Rectal smooth muscle tissue (tissue), 1 donor: ENCODE results near the gene RAB8B.

ENCODE experiments used
- H3K27ac ChIP-seq: one replicate; pipeline ENCODE4 v1.7.0; 2013; ENCODE audit warnings: low read depth, low read length, inconsistent platforms
- H3K27me3 ChIP-seq: one replicate; pipeline ENCODE4 v1.7.0; 2013; ENCODE audit warnings: low read length; ENCODE audit not compliant: control insufficient read depth, insufficient read depth
- H3K36me3 ChIP-seq: one replicate; pipeline ENCODE4 v1.7.0; 2013; ENCODE audit warnings: low read length; ENCODE audit not compliant: control insufficient read depth, insufficient read depth
- H3K4me1 ChIP-seq: one replicate; pipeline ENCODE4 v1.7.0; 2013; ENCODE audit warnings: low read length; ENCODE audit not compliant: control insufficient read depth, insufficient read depth
- H3K4me3 ChIP-seq: one replicate; pipeline ENCODE4 v1.7.0; 2013; ENCODE audit warnings: low read length
- H3K9ac ChIP-seq: one replicate; pipeline ENCODE4 v1.7.0; 2013; ENCODE audit warnings: low read length

RAB8B gene

GRCh38 chr15:63274427-63274826 lies 85.0 kb downstream of the RAB8B start:
- H3K36me3 ChIP-seq, result no peaks in the 10 kb centered on the region
- H3K9ac ChIP-seq, result no peak overlapping the region
- H3K27ac ChIP-seq, result no peak overlapping the region
- H3K27me3 ChIP-seq, result no peaks in the 10 kb centered on the region
- no peak overlapping the region for H3K4me3 ChIP-seq
- peaks cover 5% of the 10 kb centered on the region for H3K4me1 ChIP-seq

DNA sequence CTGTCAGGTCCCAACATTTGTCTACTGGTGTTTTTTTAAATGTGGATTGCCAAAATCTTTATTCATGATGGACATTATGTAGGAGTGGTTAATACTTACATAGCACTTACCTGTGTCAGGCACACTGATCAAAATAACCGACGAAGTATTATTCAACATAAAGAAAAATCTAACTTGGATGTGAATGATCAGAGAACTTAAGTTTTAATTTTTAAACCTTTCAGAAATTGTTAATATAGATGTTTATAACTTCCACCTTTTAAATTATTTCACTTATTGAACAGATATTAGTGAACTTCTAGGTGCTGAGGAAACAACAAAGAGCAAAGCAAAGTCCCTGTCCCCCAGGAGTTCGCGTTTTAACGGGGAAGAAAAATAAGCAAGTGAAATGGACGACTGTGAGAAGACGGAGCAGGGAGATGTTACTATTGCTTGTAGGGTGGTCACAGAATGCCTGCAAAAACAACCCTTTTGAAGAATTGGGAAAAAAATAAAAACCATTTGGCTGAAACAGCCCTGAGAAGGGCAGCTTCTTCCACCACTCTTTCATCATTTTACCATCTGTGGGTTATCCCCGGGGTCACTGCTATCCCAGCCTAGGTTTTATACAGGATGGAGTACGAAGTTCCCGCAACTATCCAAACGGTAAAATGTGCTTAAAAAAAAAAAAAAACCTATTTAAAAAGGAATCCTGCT lies 87.1 kb downstream of the RAB8B start:
- Histone ChIP-seq H3K4me1 (peaks cover 5% of the 10 kb centered on the region), H3K4me3 (peak overlapping the region; percentile 51), H3K27me3 (no peaks in the 10 kb centered on the region), H3K27ac (peak overlapping the region; percentile 72), H3K36me3 (no peaks in the 10 kb centered on the region), H3K9ac (peak overlapping the region; percentile 6)

GRCh38 chr15:63277038-63277892 lies 87.9 kb downstream of the RAB8B start, which contains the start of gene APH1B:
Gene APH1B, plus strand, starts transcription at chr15:63277605. Its CDS starts 19 bp downstream, at chr15:63277624.
- no peaks in the 10 kb centered on the region for H3K27me3 ChIP-seq
- peak within 1 kb of the TSS; percentile 75 for H3K4me3 ChIP-seq
- peak within 1 kb of the TSS; percentile 81 for H3K27ac ChIP-seq
- H3K36me3 ChIP-seq, result no peaks in the 10 kb centered on the region
- H3K9ac ChIP-seq, result peak within 1 kb of the TSS; percentile 73
- H3K4me1 ChIP-seq, result peaks cover 5% of the 10 kb centered on the region

DNA sequence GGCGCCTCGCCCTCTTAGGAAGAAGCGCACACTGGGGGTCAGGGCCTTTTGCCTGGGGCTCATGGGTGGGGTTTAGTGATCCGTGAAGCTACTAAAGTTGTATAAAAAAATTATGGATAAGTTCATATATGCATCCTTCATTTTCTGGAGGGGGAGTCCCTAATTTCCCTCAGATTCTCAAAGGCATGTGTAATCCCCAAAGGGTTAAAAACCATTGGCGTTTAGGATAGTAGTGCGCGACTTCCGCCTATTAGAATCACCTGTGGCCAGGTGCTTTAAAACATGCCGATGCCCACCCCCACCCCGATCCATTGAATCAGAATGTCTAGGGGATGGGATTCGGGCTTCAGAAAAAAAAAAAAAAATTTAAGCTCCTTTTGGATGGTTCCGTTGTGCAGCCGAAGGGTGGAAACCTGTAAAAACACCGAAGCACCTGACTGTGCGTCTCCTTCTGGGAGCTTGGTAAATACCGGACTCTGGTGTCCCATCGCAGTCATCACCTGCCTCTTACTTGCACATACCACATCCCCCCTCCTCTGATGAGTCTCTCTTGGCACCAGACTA lies 88.6 kb downstream of the RAB8B start:
- no peaks in the 10 kb centered on the region for H3K27me3 ChIP-seq
- H3K4me3 ChIP-seq, result peak overlapping the region; percentile 75
- H3K27ac ChIP-seq, result peak overlapping the region; percentile 81
- H3K4me1 ChIP-seq, result peaks cover 5% of the 10 kb centered on the region
- peak overlapping the region; percentile 73 for H3K9ac ChIP-seq
- H3K36me3 ChIP-seq, result no peaks in the 10 kb centered on the region

DNA sequence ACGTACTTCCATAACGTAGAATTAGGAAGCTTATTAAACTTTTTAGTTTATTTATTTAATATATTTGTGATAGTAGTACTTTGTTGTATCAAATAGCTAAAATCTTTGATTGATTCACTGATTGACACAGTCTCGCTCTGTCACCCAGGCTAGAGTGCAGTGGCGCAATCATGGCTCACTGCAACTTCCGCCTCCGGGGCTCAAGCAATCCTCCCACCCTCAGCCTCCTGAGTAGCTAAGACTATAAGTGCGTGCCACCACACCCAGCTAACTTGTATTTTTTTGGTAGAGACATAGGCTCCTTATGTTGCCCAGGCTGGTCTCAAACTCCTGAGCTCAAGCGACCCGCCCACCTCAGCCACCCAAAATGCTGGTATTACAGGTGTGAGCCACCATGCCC lies 93.7 kb downstream of the RAB8B start:
- Histone ChIP-seq H3K9ac (no peak overlapping the region), H3K4me1 (peaks cover 2% of the 10 kb centered on the region), H3K27me3 (no peaks in the 10 kb centered on the region), H3K27ac (no peak overlapping the region), H3K4me3 (no peak overlapping the region), H3K36me3 (no peaks in the 10 kb centered on the region)

- no peaks in the 10 kb centered on the region for H3K27me3 ChIP-seq
- H3K27ac ChIP-seq, result no peak overlapping the region
- H3K4me1 ChIP-seq, result no peaks in the 10 kb centered on the region
- H3K36me3 ChIP-seq, result no peaks in the 10 kb centered on the region
- H3K4me3 ChIP-seq, result no peak overlapping the region
- H3K9ac ChIP-seq, result no peak overlapping the region
These were observed 94.9 kb downstream of the RAB8B start for GRCh38 chr15:63284335-63284734.

DNA sequence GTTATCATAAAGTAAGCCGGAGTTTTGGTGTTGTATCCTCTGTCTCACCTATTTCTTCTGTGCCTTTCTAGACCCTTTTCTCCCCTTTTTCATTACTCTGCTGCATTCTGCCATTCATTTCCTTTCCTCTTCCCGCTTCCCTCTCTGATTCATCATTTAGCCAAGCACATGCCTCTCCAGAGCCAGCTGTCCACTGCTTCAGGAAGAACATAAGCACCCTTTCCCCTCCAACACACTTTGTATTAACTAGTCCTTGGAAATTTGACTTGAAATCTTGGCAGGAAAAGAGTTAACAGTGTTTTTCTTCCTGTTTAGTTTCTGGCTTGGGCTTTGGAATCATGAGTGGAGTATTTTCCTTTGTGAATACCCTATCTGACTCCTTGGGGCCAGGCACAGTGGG lies 97.7 kb downstream of the RAB8B start:
- H3K4me3 ChIP-seq, result no peak overlapping the region
- no peaks in the 10 kb centered on the region for H3K27me3 ChIP-seq
- no peaks in the 10 kb centered on the region for H3K36me3 ChIP-seq
- no peak overlapping the region for H3K27ac ChIP-seq
- H3K4me1 ChIP-seq, result no peaks in the 10 kb centered on the region
- H3K9ac ChIP-seq, result no peak overlapping the region

GRCh38 chr15:63288342-63288741 lies 98.9 kb downstream of the RAB8B start:
- H3K27me3 ChIP-seq, result no peaks in the 10 kb centered on the region
- H3K27ac ChIP-seq, result no peak overlapping the region
- no peaks in the 10 kb centered on the region for H3K36me3 ChIP-seq
- H3K4me1 ChIP-seq, result no peaks in the 10 kb centered on the region
- no peak overlapping the region for H3K9ac ChIP-seq
- H3K4me3 ChIP-seq, result no peak overlapping the region

GRCh38 chr15:63288778-63289378 lies 99.5 kb downstream of the RAB8B start:
- Histone ChIP-seq H3K9ac (no peak overlapping the region), H3K27me3 (no peaks in the 10 kb centered on the region), H3K27ac (no peak overlapping the region), H3K4me1 (no peaks in the 10 kb centered on the region), H3K36me3 (no peaks in the 10 kb centered on the region), H3K4me3 (no peak overlapping the region)

- peaks cover 3% of the 10 kb centered on the region for H3K36me3 ChIP-seq
- no peak overlapping the region for H3K27ac ChIP-seq
- no peaks in the 10 kb centered on the region for H3K27me3 ChIP-seq
- no peak overlapping the region for H3K9ac ChIP-seq
- H3K4me1 ChIP-seq, result no peaks in the 10 kb centered on the region
- no peak overlapping the region for H3K4me3 ChIP-seq
These were observed 102.1 kb downstream of the RAB8B start for GRCh38 chr15:63291507-63291906.

DNA sequence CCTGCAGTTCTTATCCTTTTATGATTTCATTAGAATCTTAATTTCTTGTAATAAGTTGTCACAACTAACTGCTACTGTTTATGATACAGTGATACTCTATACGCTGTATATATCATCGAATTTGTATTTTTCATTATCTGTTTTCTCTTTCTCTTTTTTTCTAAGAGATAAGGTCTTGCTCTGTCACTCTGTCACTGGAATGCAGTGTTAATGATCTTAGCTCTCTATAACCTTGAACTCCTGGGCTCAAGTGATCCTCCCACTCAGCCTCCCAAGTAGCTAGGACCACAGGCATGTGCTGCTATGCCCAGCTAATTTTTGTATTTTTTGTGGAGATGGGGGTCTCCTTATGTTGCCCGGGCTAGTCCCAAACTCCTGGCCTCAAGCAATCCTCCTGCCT lies 102.8 kb downstream of the RAB8B start:
- Histone ChIP-seq H3K9ac (no peak overlapping the region), H3K27me3 (no peaks in the 10 kb centered on the region), H3K27ac (no peak overlapping the region), H3K4me1 (no peaks in the 10 kb centered on the region), H3K36me3 (peaks cover 3% of the 10 kb centered on the region), H3K4me3 (no peak overlapping the region)

GRCh38 chr15:63292771-63293170 lies 103.4 kb downstream of the RAB8B start:
- peaks cover 3% of the 10 kb centered on the region for H3K36me3 ChIP-seq
- no peak overlapping the region for H3K27ac ChIP-seq
- no peaks in the 10 kb centered on the region for H3K4me1 ChIP-seq
- H3K27me3 ChIP-seq, result no peaks in the 10 kb centered on the region
- no peak overlapping the region for H3K4me3 ChIP-seq
- H3K9ac ChIP-seq, result no peak overlapping the region
